Naive B cell (primary cell): ENCODE measurements around the gene HLA-F. TPM values are rescaled to one million over a fixed set of nuclear protein-coding genes. Genes with fewer than 3 reads are reported as not detected.

Experiments used
- ATAC-seq, 2 donors: fragments of 150-1000 bp; cut with Tn5 transposase; 2 replicates each; pipeline ENCODE4 v1.10.0; 2021; ENCODE audit warnings: low read depth in 2 of 2, mild to moderate bottlenecking in 2 of 2, moderate library complexity in 2 of 2
- DNase-seq: peaks from one replicate; pipeline ENCODE4 v3.0.0; 2022
- H3K27ac Mint-ChIP-seq, 6 donors: one replicate each; pipeline ENCODE4 v1.8.0; 2020 to 2022; ENCODE audit warnings: mild to moderate bottlenecking in 6 of 6, mixed read lengths in 6 of 6, moderate library complexity in 5 of 6, inconsistent platforms in 2 of 6
- H3K27me3 Mint-ChIP-seq, 3 donors: one replicate each; pipeline ENCODE4 v1.8.0; 2021 to 2022; ENCODE audit warnings: mixed read lengths in 3 of 3, mild to moderate bottlenecking in 1 of 3
- H3K36me3 Mint-ChIP-seq, 2 donors: one replicate each; pipeline ENCODE4 v1.8.0; 2020 to 2022; ENCODE audit warnings: mixed read lengths in 2 of 2, inconsistent platforms in 1 of 2, mild to moderate bottlenecking in 1 of 2
- H3K4me1 Mint-ChIP-seq, 3 donors: one replicate each; pipeline ENCODE4 v1.8.0; 2020 to 2022; ENCODE audit warnings: mixed read lengths in 3 of 3, inconsistent platforms in 1 of 3, mild to moderate bottlenecking in 1 of 3, moderate library complexity in 1 of 3
- H3K4me3 Mint-ChIP-seq, 8 donors: one replicate each; pipeline ENCODE4 v1.8.0; 2020 to 2022; ENCODE audit warnings: mild to moderate bottlenecking in 8 of 8, mixed read lengths in 8 of 8, moderate library complexity in 8 of 8, inconsistent platforms in 2 of 8
- H3K9me3 Mint-ChIP-seq, 7 donors: one replicate each; pipeline ENCODE4 v1.8.0; 2020 to 2022; ENCODE audit warnings: mixed read lengths in 7 of 7, mild to moderate bottlenecking in 5 of 7, inconsistent platforms in 2 of 7, moderate library complexity in 1 of 7
- polyA plus RNA-seq, 6 donors: library from polyadenylated mRNA; unstranded; fragments of 300-500 nt; fragmentation: Illumina TruSeq; gene quantifications; one replicate each; pipeline ENCODE4 v1.2.3, GENCODE V29; 2021; ENCODE audit warnings: low read depth in 6 of 6

The HLA-F gene
- polyA plus RNA-seq, 6 donors from 2014 or later, result 212 to 354 (median 251) TPM

GRCh38 chr6:29762781-29763214, 39.6 kb downstream of the HLA-F start:
- ATAC-seq, result no peak
- Mint-ChIP-seq H3K4me1 (peaks cover 0 to 7% (median 0%) of the 10 kb centered on the region in 3 donors), H3K9me3 (no peaks in the 10 kb centered on the region), H3K27ac (no peak overlapping the region), H3K27me3 (peaks cover 4 to 40% (median 16%) of the 10 kb centered on the region in 3 donors), H3K4me3 (no peak overlapping the region), H3K36me3 (no peaks in the 10 kb centered on the region)
- DNase-seq, result no peak

GRCh38 chr6:29763491-29764289, 40.5 kb downstream of the HLA-F start:
- Mint-ChIP-seq H3K36me3 (no peaks in the 10 kb centered on the region), H3K9me3 (no peaks in the 10 kb centered on the region), H3K4me3 (no peak overlapping the region), H3K27me3 (peaks cover 4 to 42% (median 21%) of the 10 kb centered on the region in 3 donors), H3K4me1 (peaks cover 0 to 7% (median 0%) of the 10 kb centered on the region in 3 donors), H3K27ac (no peak overlapping the region)
- no peak for ATAC-seq
- DNase-seq, result no peak

- no peak for ATAC-seq
These were observed 41.4 kb downstream of the HLA-F start for GRCh38 chr6:29764422-29765196.

GRCh38 chr6:29769336-29769735, 46.1 kb downstream of the HLA-F start:
- Mint-ChIP-seq H3K27me3 (peaks cover 21 to 61% (median 55%) of the 10 kb centered on the region in 3 donors), H3K27ac (no peak overlapping the region), H3K4me3 (no peak overlapping the region), H3K36me3 (no peaks in the 10 kb centered on the region), H3K4me1 (no peaks in the 10 kb centered on the region), H3K9me3 (no peaks in the 10 kb centered on the region)
- DNase-seq, result no peak
- no peak for ATAC-seq

More at GRCh38 chr6:29764422-29765196, 41.4 kb downstream of the HLA-F start:
- H3K27me3 Mint-ChIP-seq, result peaks cover 4 to 40% (median 28%) of the 10 kb centered on the region in 3 donors
- H3K36me3 Mint-ChIP-seq, result no peaks in the 10 kb centered on the region
- peak overlapping the region in 1 of 6 donors; percentile 21 for H3K27ac Mint-ChIP-seq
- no peak for DNase-seq
- no peak overlapping the region for H3K4me3 Mint-ChIP-seq
- peaks cover 0 to under 1% (median 0%) of the 10 kb centered on the region in 3 donors for H3K4me1 Mint-ChIP-seq
- no peaks in the 10 kb centered on the region for H3K9me3 Mint-ChIP-seq

- H3K4me3 Mint-ChIP-seq, result no peak overlapping the region
- H3K4me1 Mint-ChIP-seq, result no peaks in the 10 kb centered on the region
- peaks cover 29 to 67% (median 54%) of the 10 kb centered on the region in 3 donors for H3K27me3 Mint-ChIP-seq
- no peak for DNase-seq
- no peaks in the 10 kb centered on the region for H3K9me3 Mint-ChIP-seq
- peak overlapping the region in 1 of 6 donors; percentile 58 for H3K27ac Mint-ChIP-seq
- no peaks in the 10 kb centered on the region for H3K36me3 Mint-ChIP-seq
- ATAC-seq, result no peak
These were observed 47.1 kb downstream of the HLA-F start for GRCh38 chr6:29770306-29770705.

- Mint-ChIP-seq H3K4me3 (no peak overlapping the region), H3K27ac (no peak overlapping the region), H3K4me1 (no peaks in the 10 kb centered on the region), H3K9me3 (peaks cover 0 to 18% (median 7%) of the 10 kb centered on the region in 7 donors), H3K36me3 (peaks cover 7% of the 10 kb centered on the region in 2 donors), H3K27me3 (peaks cover 44 to 77% (median 58%) of the 10 kb centered on the region in 3 donors)
- ATAC-seq (no peak), DNase-seq (no peak)
These were observed 53.5 kb downstream of the HLA-F start for GRCh38 chr6:29776684-29777083.

Other genes starting within 250 kb of the HLA-F start
- not detected for gene MAS1L, start 235.5 kb upstream of the HLA-F start, polyA plus RNA-seq
- gene UBD, start 163.7 kb upstream of the HLA-F start, polyA plus RNA-seq, result not detected
- under 1 TPM in 2 of 6 donors, not detected in 4; 0.15 to 0.17 TPM for gene OR2H2, start 138.3 kb upstream of the HLA-F start, polyA plus RNA-seq
- 10 to 100 TPM in 1 of 6 donors, 1 to 10 TPM in 4, not detected in 1; 4.1 to 11.3 (median 4.6) TPM for gene GABBR1, start 90.3 kb upstream of the HLA-F start, polyA plus RNA-seq
- gene MOG, start 66.3 kb upstream of the HLA-F start, polyA plus RNA-seq, result not detected
- 1 to 10 TPM in 3 of 6 donors, not detected in 3; 1.8 to 3.1 (median 2.5) TPM for gene ZFP57, start 42.3 kb upstream of the HLA-F start, polyA plus RNA-seq
- gene HLA-G, start 104.4 kb downstream of the HLA-F start, polyA plus RNA-seq, result 1 to 10 TPM in 5 of 6 donors, under 1 TPM in 1; 0.23 to 5.5 (median 1.4) TPM
- gene HLA-A, start 219.1 kb downstream of the HLA-F start, polyA plus RNA-seq, result 1,000 to 10,000 TPM; 1,115 to 2,161 (median 1,804) TPM